Left cardiac atrium (tissue), 4 donors: ENCODE data around the gene LYRM4. TPM values are rescaled to one million over a fixed set of nuclear protein-coding genes. Genes with fewer than 3 reads are reported as not detected.
A peak's percentile ranks its signal among the peaks of the same experiment; 100 is the strongest.

Source experiments
- ATAC-seq, 2 donors: fragments of 200-7000 bp; cut with Tn5 transposase; one replicate each; pipeline ENCODE4 v1.9.1; 2020; ENCODE audit warnings: mild to moderate bottlenecking in 2 of 2, moderate library complexity in 2 of 2
- DNase-seq: peaks from one replicate; pipeline ENCODE4 v3.0.0-alpha.2; 2020
- intact Hi-C, 2 donors: fragments of 100-400 bp; cut with DNase I; formaldehyde crosslinking; loops; one replicate each; pipeline versions ENCODE4 v1.14.1 to v1.15.1; 2022 to 2023
- long read RNA-seq: library from polyadenylated mRNA; unstranded; transcript quantifications from one replicate; pipeline ENCODE4 v2.0.0, GENCODE V29; 2021
- total RNA-seq, 2 donors: library from RNA; stranded (reverse); fragmentation: NEBNext Ultra II Directional; extraction: Animal tissue kit (Norgen Biotek cat#: 25700); gene quantifications; one replicate each; pipeline ENCODE4 v1.2.1, GENCODE V29; 2021
- donor health status: DM: no; HTN: yes; CAD: no.
- donor health status: DM: no; HTN: yes; CAD: no; lungs with severe emphysema.
- donor health status: DM: yes; HTN: yes; CAD: no.
- donor health status: Dilated cardiomyopathy.

LYRM4 gene
- total RNA-seq, result 10 to 100 TPM; 19.2 to 21.7 TPM
- long read RNA-seq, full-length matches to known transcripts, result 9 of 13 reads
- long read RNA-seq, partial matches to known transcripts, result 1 of 13 reads
- long read RNA-seq, other reads (novel, unspliced or antisense), result 3 of 13 reads

GRCh38 chr6:5260661-5261544 lies at the start of gene LYRM4, which contains the start of gene FARS2:
TSS of gene LYRM4 (minus strand) at chr6:5260950. CDS start at chr6:5260733, 217 bp downstream.
TSS of gene FARS2 (plus strand) at chr6:5261513.
- DNase-seq (peak; percentile 91), ATAC-seq (peak; percentile 98 to 99)
- intact Hi-C loops, result no loop called here

GRCh38 chr6:5308066-5308465 lies 47.3 kb upstream of the LYRM4 start:
- no peak for ATAC-seq
- intact Hi-C loops, result loop anchor here in 1 of 2 donors (5.0 kb wide), 1 partner anchor 54 kb away; no protein-coding TSS in a partner anchor
- no peak for DNase-seq

DNA sequence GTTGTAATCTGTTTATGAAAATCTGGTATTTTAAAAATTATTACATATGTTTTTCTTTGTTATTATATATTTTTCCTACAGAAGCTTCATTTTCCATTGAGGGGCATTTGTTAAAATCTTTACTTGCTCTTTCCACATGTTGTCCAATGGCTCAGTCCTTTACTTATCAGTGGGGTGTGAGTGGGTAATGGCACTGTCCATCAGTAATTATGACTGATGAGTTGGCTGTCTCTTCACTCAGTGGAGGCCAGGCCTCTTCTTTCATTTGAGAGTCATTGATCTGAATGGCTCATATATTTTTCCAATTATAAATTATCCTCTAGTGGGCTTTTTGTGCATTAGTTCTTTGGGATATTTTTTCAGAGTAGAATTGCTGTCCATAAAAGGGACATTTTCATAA lies 46.3 kb upstream of the LYRM4 start:
- DNase-seq (no peak), ATAC-seq (no peak)
- intact Hi-C loops, result loop anchor here in 1 of 2 donors (5.0 kb wide), 1 partner anchor 55 kb away; no protein-coding TSS in a partner anchor

DNA sequence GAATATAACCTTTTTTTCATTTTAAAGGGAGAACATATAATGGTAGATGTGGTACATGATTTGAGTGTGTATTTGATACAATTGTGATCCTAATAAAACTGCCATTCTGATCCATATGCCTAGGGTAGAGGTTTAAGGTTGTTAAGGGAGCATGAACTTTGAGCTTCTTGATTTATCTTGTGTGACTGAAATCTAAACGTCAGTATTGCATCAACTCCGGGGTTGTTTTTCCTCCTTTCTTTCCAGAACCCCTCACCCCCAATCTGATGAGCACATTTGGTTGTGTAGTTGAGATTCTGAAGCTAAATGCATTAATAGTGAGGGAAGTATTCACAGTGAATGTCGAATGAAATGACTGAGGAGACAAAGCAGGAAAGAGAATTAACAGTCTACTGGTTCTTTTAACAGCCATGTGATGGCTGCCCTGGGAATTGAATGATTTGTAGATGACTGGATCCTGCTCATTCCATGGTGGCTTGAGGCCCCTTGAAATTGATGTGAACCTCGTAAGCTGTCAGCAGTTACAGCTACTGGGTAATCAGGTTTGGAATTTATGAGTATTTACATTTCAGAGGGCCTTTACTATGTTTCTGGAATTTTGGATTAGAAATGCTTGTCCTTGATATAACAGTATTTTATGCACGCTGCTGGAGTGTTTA lies 45.3 kb upstream of the LYRM4 start:
- intact Hi-C loops, result loop anchor here in 1 of 2 donors (5.0 kb wide), 1 partner anchor 56 kb away; no protein-coding TSS in a partner anchor

GRCh38 chr6:5303682-5304081 lies 42.9 kb upstream of the LYRM4 start:
- no peak for ATAC-seq
- DNase-seq, result no peak
- intact Hi-C loops, result no loop called here

More for the DNA sequence above, 45.3 kb upstream of the LYRM4 start:
- DNase-seq (no peak), ATAC-seq (no peak)

DNA sequence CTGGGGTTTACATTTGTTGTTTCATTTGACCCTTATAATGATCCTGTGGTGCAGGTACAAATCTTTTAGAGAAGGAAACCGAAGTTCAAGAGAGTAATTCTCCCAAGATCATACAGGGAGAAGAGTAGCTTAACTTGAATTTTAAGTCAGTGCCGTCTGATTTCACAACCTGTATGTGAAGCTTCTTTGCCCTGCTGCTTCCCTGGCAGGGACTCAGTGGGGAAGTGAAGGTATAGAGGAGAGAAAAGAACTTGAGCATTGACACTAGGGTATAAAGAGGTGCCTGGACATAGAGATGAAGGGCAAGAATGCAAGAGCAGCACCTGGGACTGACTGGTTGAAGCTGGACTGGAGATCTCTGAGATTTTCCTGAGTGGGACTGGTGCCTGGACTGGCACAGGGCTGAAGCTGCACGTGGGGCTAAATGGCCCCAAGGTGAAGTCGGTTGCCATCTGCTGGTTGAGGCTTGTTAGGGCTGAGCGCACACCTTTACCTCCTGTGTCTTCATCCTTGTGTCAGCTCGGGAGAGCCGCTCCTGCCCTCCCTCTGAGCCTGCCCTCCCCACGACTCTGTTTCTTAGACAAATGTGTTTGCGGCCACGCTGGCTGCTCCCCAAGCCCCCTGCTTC lies 42.4 kb upstream of the LYRM4 start:
- ATAC-seq (peak; percentile 86 to 87), DNase-seq (peak; percentile 30)
- intact Hi-C loops, result no loop called here

GRCh38 chr6:5302220-5302946 lies 41.6 kb upstream of the LYRM4 start:
- intact Hi-C loops, result no loop called here
- ATAC-seq, result peak; percentile 29 to 49
- DNase-seq, result no peak

DNA sequence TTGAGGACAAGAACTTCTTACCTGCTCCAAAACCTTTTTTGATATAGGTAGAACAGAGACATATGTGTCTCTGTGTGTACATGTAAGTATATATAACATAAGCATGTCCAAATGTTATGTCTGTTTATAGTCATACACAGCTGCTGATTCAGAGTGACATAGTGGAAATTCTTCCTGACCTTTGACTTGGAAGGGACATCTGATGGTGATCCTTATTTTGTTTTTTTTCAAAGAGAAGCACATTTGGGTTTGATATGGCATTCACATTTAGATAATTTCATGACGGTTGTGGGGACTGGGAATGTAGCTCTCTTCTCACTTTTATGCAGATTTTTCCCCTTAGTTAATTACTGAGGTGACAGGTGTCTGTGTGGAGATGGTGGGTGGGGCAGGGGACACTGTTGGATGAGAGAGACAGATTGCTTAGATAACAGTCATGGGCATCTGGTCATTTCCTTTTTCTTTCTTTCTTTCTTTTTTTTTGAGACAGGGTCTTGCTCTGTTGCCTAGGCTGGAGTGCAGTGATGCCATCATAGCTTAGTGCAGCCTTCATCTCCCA lies 39.5 kb upstream of the LYRM4 start:
- intact Hi-C loops, result no loop called here
- ATAC-seq (no peak), DNase-seq (no peak)

- ATAC-seq, result no peak
- DNase-seq, result no peak
- intact Hi-C loops, result no loop called here
Observed at GRCh38 chr6:5295623-5296022, 34.9 kb upstream of the LYRM4 start.

DNA sequence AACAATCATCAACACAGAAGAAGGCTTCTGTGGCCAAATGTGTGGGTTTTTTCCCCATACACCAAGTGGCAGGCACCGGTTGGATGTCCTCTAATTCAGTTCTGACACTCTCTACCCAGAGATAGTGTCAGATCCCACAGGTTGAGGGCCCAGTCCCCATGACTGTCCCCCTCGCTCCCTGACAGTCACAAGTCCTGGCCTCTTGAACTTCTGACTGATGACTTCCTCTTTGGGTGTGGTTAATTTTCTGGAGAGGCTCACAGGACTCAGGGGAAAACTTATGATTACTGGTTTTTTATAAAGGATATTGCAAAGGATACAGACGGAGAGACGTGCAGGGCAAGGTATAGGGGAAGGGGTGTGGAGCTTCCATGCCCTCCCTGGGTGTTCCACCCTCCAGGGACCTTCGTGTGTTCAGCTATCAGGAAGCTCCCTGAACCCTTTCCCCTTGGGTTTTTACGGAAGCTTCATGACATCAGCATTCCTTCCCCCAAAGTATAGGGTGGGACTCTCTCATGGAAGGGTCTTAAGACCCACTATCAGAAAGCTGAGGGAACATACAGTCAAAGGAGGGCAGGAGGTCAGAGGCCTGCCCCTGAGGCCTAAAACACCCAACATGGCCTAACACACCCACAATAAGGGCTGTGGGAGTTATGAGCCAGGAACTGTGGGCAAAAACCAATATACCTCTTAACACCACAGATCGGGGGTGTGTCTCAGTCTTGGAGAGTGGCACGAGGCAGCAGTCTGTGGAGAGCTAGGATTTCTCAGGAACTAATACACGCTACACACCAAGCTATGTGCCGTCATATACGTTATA lies 33.9 kb upstream of the LYRM4 start:
- ATAC-seq (peak in 1 of 2 donors; percentile 41), DNase-seq (no peak)
- intact Hi-C loops, result no loop called here

GRCh38 chr6:5293692-5294091 lies 32.9 kb upstream of the LYRM4 start:
- intact Hi-C loops, result no loop called here
- ATAC-seq (no peak), DNase-seq (no peak)

- ATAC-seq (peak in 1 of 2 donors; percentile 55), DNase-seq (no peak)
- intact Hi-C loops, result no loop called here
Observed at GRCh38 chr6:5292154-5292553, 31.4 kb upstream of the LYRM4 start.

GRCh38 chr6:5290500-5290899 lies 29.8 kb upstream of the LYRM4 start:
- DNase-seq, result no peak
- intact Hi-C loops, result no loop called here
- no peak for ATAC-seq

GRCh38 chr6:5290097-5290496 lies 29.3 kb upstream of the LYRM4 start:
- DNase-seq, result no peak
- ATAC-seq, result no peak
- intact Hi-C loops, result no loop called here

DNA sequence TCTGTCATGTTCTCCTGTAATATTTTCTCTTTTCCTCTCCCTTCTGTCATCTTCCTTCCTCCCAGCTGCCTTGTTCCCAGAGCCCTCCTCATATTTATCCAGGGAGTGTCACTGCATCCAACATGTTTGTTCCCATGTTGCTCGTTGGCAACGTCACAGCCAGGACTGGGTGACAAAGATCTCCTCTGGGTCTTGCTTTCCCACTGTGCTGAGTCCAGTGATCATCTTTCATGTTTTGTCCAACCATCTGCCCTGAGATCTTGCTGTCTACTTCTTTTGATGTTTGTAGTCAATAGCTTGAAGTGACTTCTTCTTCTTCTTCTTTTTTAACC lies 27.2 kb upstream of the LYRM4 start:
- ATAC-seq (peak in 1 of 2 donors; percentile 15), DNase-seq (no peak)
- intact Hi-C loops, result no loop called here

DNA sequence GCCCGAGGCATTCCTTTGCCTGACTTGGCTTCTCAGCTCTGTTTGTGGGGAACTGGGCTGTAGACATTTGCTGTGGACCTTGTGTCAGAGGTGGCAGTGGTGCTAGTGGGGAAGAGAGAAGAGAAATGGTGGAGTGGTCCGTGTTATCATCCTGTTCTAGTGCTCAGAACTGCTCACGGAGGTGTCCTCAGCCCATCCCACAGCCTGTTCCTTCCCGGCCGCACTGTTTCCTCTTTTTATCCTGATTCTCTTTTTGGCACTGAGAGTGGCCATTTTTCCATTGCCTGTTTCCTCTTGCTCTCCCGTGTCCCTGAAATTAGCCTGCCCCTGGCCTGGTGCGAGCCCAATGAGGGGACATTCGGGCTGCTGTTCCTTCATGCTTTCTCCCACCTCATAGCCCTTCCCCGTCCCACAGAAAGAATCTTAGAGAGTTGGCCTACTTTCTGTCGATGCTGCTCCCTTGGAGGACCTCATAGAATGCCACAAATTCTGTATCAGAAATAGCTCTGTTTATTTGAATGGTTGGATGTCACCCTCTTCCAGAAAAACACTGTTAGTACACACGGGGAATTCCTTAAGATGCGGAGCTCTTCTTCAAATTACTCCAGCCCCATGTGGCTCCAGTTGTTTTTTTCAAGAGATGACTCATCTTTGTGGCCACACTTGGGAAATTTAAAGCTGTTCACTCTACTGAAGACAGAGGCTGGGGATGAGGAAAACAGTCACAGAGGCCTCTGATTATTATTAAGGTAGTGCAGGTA lies 26.6 kb upstream of the LYRM4 start:
- intact Hi-C loops, result no loop called here
- peak in 1 of 2 donors; percentile 71 for ATAC-seq
- DNase-seq, result peak; percentile 25

GRCh38 chr6:5286780-5287179 lies 26.0 kb upstream of the LYRM4 start:
- intact Hi-C loops, result no loop called here
- DNase-seq (no peak), ATAC-seq (no peak)
